Measurements from ENCODE around the gene ITM2B.

GRCh38 chr13:48222358-48223301 is 10.4 kb upstream of the ITM2B start:
- TF ChIP-seq CTCF (IDR thresholded peaks at IDR 0.05) (no peak), POLR2A (IDR thresholded peaks at IDR 0.05) (no peak)

Measured in Peyer's patch (tissue), 4 donors.